ENCODE measurements around the gene PPM1E. TPM values are rescaled to one million over a fixed set of nuclear protein-coding genes. Genes with fewer than 3 reads are reported as not detected.

PPM1E gene
- total and polyA plus RNA-seq, 2 of the 8 experiments (the other 6 are each of a cell fraction or from before 2014, with no cell fraction given), result 5.0 to 10.4 TPM

DNA sequence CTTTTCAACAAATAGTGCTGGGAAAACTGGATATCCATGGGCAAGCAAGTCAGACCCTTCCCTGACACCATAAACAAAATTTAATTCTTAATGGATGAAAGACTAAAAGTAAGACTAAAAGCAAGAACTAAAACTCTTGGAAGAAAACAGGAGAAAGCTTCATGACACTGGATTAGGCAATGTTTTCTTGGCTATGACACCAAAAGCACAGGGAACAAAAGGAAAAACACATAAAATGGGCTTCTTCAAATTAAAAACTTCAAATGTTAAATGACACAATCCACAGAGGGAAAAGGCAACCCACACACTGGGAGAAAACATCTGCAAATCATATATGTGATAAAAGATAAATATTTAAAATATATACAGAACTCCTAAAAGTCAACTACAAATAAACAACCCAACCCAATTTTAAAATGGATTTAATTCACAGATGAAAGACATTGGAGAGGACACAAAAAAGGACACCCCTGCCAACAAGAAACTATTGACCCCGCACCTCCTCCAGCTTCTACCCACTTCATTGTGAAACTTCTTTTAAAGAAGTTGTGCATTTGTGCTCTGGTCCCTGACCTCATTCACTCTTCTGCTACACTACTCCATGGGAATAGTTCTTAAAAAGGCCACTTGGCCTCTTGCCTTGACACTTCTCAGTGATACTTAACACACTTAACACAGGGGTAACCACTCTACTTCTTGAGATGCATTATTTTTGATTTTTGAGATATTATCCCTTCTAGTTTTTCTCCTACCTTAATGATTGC, 270.7 kb downstream of the PPM1E start:
- no peak overlapping the region for H2BK120ac ChIP-seq (replicated peaks; ENCODE audit: low read depth, low read length)
- WGBS, 2 experiments (ENCODE audit: extremely low coverage in 1 of 2, insufficient coverage in 1 of 2, insufficient read length in 1 of 2, insufficient replicate concordance in 2 of 2, low coverage in 1 of 2, low lambda C conversion rate in 2 of 2, missing lambda C conversion rate in 1 of 2), result 88% methylated on average over 1 of the region's 1 CpG; no CpG with 5 or more reads in 1 of the 2 experiments
- no peak overlapping the region for H2AFZ ChIP-seq (ENCODE audit: low read length)
- no peak overlapping the region for H4K8ac ChIP-seq (ENCODE audit: extremely low read depth, insufficient read depth, low read length)
- H4K20me1 ChIP-seq (replicated peaks in 1 of 2; ENCODE audit: control insufficient read depth in 1 of 2, insufficient read depth in 2 of 2, low read length in 2 of 2), result no peaks in the 10 kb centered on the region
- H2BK12ac ChIP-seq (ENCODE audit: low read depth, low read length), result no peak overlapping the region
- no peak overlapping the region for H3K27ac ChIP-seq (ENCODE audit: low read depth, low read length)
- no peaks in the 10 kb centered on the region for H3K23me2 ChIP-seq (ENCODE audit: low read depth, low read length)
- H3K9ac ChIP-seq (replicated peaks in 1 of 4; ENCODE audit: extremely low read depth in 1 of 4, low read depth in 3 of 4, low read length in 3 of 4), result no peak overlapping the region
- peaks cover 3 to 14% (median 8%) of the 10 kb centered on the region in 4 experiments; a peak in 6 of 8 replicates for H3K36me3 ChIP-seq (ENCODE audit: control insufficient read depth in 2 of 4, insufficient read depth in 4 of 4, low read length in 3 of 4)
- no peak overlapping the region for H2BK5ac ChIP-seq (ENCODE audit: low read depth, low read length)
- no peak overlapping the region for H4K5ac ChIP-seq (ENCODE audit: insufficient read length, low read depth, low read length)
- no peaks in the 10 kb centered on the region for H3K4me1 ChIP-seq (replicated peaks in 1 of 4; ENCODE audit: control insufficient read depth in 3 of 4, insufficient read depth in 4 of 4, low read length in 3 of 4)
- H2AK5ac ChIP-seq (ENCODE audit: low read depth, low read length), result no peak overlapping the region
- H3K27me3 ChIP-seq (replicated peaks in 1 of 4; ENCODE audit: control insufficient read depth in 3 of 4, extremely low read depth in 1 of 4, insufficient read depth in 3 of 4, low read length in 3 of 4), result no peaks in the 10 kb centered on the region
- CTCF ChIA-PET (ENCODE audit: partially characterized antibody), result no interaction called here
- DNase-seq (ENCODE audit: low read depth in 1 of 2, low spot score in 2 of 2) (no peak), FAIRE-seq (no peak)
- no peaks in the 10 kb centered on the region; the same call in none of the 2 replicates for H3K79me1 ChIP-seq (ENCODE audit: low read depth, low read length)
- H3K4me2 ChIP-seq (ENCODE audit: insufficient read depth in 1 of 2, low read depth in 2 of 2, low read length in 2 of 2), result no peak overlapping the region
- POLR2A ChIA-PET (ENCODE audit: partially characterized antibody), result no interaction called here
- no peak overlapping the region for H2BK20ac ChIP-seq (ENCODE audit: low read length)
- no peak overlapping the region for H3K14ac ChIP-seq (ENCODE audit: insufficient read length)
- no peak overlapping the region for H2BK15ac ChIP-seq (ENCODE audit: low read length)
- no peaks in the 10 kb centered on the region for H3K79me2 ChIP-seq (ENCODE audit: control insufficient read depth in 1 of 2, insufficient read depth in 2 of 2, low read length in 2 of 2)
- H3K23ac ChIP-seq (ENCODE audit: insufficient read length), result no peak overlapping the region
- no peak overlapping the region for H3K4ac ChIP-seq (replicated peaks; ENCODE audit: insufficient read length, low read depth, low read length)
- peaks cover 0 to 1% of the 10 kb centered on the region in 2 experiments; a peak in 1 of 4 replicates for H3K9me3 ChIP-seq (ENCODE audit: insufficient read depth in 2 of 2, low read depth in 1 of 2, low read length in 1 of 2)
- H4K91ac ChIP-seq (replicated peaks; ENCODE audit: insufficient read length, low read length), result no peak overlapping the region
- no peak overlapping the region for H3K56ac ChIP-seq (replicated peaks; ENCODE audit: insufficient read length, low read depth, low read length)
- H3K4me3 ChIP-seq (ENCODE audit: extremely low read depth in 1 of 4, insufficient read depth in 2 of 4, low read depth in 3 of 4, low read length in 4 of 4), result no peak overlapping the region
- no peak overlapping the region for H3K18ac ChIP-seq (ENCODE audit: extremely low read depth, low read length)
- TF ChIP-seq, protein P1, sequence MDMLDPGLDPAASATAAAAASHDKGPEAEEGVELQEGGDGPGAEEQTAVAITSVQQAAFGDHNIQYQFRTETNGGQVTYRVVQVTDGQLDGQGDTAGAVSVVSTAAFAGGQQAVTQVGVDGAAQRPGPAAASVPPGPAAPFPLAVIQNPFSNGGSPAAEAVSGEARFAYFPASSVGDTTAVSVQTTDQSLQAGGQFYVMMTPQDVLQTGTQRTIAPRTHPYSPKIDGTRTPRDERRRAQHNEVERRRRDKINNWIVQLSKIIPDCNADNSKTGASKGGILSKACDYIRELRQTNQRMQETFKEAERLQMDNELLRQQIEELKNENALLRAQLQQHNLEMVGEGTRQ (IDR thresholded peaks at IDR 0.05; ENCODE audit: low read length), result no peak
- TF ChIP-seq SUZ12 (IDR thresholded peaks at IDR 0.05; ENCODE audit: low read length) (no peak), HDAC6 (IDR thresholded peaks at IDR 0.05; ENCODE audit: low read depth, low read length) (no peak), HDAC2 (IDR thresholded peaks at IDR 0.05; ENCODE audit: borderline replicate concordance in 1 of 2, low read depth in 2 of 2, low read length in 2 of 2) (no peak), EP300 (IDR thresholded peaks at IDR 0.05; ENCODE audit: borderline replicate concordance in 1 of 2, low read depth in 2 of 2, low read length in 2 of 2) (no peak), ASH2L (IDR thresholded peaks at IDR 0.05; ENCODE audit: low read length) (no peak), TAF1 (IDR thresholded peaks at IDR 0.05; ENCODE audit: low read depth, low read length) (no peak), GTF2F1 (IDR thresholded peaks at IDR 0.05; ENCODE audit: borderline replicate concordance, low read depth, low read length) (no peak), FOSL1 (IDR thresholded peaks at IDR 0.05; ENCODE audit: insufficient read depth, low read depth, low read length) (no peak), SAP30 (IDR thresholded peaks at IDR 0.05; ENCODE audit: insufficient read depth, insufficient replicate concordance, low read length) (no peak)
- TF ChIP-seq, protein P2, sequence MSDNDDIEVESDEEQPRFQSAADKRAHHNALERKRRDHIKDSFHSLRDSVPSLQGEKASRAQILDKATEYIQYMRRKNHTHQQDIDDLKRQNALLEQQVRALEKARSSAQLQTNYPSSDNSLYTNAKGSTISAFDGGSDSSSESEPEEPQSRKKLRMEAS (IDR thresholded peaks at IDR 0.05), result no peak

Data from H1 (cell line).